Stimulated activated CD4-positive, alpha-beta T cell treated with anti-CD3 and anti-CD28 coated beads, Interleukin-2, amount 100 ng/mL, for 48 hours (primary cell): Measurements from ENCODE around the gene SLC25A21.

ENCODE experiments used
- DNase-seq, 2 donors: peaks; one replicate each; pipeline ENCODE4 v3.0.0-alpha.2; 2020

The SLC25A21 gene

DNA sequence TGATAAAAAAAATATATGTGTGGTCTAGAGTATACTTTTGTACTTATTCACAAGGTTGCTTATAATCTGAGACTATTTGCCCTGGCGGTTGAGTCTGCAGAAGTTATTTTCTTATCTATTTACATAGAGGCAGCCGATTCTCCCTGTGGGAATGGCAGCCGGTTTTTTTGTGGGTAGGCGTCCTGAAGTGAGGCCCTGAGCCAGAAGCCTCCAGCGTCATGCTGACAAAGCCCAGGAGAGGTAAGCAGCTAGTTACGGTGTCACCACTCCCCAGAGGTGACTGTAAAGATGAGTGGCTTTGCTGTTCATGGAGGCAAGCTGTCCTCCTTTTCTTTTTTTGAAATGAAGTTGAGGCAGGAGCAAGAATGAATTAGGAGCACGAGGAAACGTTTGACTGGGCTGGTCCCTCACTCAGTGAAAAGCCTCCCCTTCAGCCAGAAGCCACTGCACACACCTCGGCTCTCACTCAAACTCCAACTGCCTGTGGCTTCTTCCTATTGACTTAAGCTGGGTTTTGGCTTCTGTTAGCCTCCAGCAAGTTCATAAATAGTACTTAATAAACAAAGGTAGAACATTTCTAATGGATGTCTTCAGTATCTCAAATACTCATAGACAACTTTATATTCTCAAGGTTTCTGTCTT, 489.2 kb downstream of the SLC25A21 start:
- DNase-seq = no peak

DNA sequence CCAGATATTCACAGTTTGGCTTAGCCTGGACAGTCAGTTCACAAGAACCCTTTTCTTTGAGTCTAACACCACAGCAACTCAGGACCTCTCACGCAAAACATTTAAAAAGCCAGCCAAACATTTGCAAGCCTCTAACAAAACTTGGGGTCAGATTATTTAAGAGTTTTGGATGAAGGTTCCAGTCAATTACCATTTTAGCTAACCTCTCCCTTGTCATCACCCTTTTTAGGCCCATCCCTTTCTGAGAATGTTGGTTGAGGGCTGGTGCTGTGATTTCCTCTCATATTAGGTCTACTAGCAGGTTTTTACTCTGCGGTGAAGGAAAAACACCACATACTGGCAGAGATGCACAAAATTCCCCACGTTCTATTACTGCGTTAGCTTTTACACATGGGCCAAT, 490.1 kb downstream of the SLC25A21 start:
- DNase-seq = no peak

DNA sequence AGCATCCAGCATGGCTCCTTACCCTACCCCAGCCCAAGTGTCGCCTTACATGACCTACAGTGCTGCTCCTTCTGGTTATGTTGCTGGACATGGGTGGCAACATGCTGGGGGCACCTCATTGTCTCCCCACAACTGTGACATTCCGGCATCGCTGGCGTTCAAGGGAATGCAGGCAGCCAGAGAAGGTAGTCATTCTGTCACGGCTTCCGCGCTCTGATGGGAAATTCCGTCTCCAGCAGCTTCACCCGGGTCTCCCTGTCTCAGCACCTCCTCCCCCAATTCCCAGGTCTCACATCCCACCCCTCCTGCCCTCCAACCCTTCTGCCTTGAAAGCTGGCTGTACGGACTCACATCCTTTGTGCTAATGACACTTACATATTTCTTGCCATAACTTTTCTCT, 496.2 kb downstream of the SLC25A21 start:
- no peak for DNase-seq

DNA sequence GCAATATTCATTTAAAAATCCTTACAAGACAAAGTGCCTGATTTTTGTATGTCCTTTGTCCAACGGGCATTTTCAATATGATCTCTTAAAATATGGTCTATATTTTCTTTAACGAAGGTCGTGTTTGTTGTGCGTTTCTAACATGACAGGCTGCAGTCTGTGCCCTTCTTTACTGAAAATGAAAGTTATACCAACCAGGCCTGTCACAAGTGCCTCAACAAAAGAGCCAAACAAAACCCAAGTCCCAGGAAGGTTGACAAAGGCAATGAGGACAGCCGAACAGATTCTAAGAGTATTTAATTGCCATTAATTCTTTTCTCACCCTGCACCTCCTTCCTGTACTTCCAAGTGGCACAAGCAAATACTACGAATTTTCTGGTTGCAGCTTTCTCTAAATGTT, 496.8 kb downstream of the SLC25A21 start:
- no peak for DNase-seq

DNA sequence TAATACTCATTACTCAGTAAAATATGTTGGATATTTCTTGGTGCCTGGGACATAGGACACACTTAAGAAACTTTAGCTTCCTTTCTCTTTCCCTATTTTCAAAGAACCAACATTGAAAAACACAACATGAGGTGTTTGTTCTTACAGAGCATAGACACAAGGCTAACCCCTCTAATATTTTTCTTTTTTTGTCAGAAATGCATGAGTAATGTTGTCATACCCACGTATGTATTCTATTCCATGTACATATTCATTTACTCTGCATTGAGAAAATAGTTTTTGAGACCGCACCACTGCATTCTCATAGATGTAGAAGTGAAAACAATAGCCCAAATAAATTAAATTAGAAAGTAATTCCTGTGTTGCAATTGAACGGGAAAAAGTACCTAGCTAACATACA, 497.7 kb downstream of the SLC25A21 start:
- DNase-seq = no peak

DNA sequence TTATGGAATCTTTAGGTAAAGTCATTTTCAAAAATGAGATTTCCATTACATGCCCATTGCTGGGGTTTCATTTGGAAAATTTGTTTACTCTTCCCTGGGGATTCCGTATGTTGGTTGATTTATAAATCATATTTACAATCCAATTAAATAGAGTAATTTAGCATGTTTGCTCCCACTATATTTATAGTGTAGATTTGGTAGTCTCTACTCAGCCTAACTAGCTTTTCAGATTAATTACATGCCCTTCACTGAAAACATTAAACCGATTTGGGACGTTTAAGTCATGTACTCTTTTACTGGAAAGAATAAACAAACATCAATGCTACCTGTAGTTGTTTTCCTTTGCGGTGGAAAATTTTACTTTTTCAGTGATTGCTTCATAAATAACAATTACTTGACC, 500.3 kb downstream of the SLC25A21 start:
- DNase-seq = no peak

DNA sequence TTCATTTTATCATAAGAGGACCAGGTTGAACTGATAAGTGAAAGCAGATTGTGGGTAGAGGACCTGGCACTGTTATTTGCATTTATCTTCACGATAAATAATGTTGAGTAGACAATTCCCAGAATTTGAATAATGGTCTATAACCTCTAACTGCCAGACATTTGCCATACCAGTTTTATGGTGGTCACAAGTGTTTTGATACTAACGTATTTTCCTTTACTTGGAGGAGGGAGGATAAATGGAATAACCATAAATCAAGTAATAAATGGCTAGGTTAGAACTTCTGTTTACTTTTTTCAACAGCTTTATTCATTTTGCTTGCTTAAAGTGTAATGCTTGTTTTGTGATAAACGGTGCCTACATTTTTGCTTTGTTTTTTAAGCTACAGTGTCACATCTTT, 501.3 kb downstream of the SLC25A21 start:
- no peak for DNase-seq

DNA sequence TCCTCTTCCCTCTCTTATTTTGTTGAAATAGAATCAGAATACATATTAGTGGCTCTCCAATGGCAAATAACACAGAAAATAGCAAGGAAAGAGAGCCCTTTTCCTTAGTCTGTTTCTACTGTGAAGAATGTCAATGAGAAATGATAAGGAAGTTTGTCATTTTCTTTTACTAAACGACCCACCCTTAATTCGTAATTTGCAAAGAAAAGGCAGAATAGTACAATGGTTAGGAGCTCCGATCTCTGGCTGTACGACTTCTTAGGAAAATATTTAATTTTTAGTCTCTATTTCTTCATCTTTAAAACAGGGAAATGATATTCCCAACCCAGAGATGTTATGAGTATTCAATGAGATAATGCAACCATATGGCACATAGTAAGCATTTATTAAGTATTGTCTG, 504.7 kb downstream of the SLC25A21 start:
- DNase-seq = no peak

DNA sequence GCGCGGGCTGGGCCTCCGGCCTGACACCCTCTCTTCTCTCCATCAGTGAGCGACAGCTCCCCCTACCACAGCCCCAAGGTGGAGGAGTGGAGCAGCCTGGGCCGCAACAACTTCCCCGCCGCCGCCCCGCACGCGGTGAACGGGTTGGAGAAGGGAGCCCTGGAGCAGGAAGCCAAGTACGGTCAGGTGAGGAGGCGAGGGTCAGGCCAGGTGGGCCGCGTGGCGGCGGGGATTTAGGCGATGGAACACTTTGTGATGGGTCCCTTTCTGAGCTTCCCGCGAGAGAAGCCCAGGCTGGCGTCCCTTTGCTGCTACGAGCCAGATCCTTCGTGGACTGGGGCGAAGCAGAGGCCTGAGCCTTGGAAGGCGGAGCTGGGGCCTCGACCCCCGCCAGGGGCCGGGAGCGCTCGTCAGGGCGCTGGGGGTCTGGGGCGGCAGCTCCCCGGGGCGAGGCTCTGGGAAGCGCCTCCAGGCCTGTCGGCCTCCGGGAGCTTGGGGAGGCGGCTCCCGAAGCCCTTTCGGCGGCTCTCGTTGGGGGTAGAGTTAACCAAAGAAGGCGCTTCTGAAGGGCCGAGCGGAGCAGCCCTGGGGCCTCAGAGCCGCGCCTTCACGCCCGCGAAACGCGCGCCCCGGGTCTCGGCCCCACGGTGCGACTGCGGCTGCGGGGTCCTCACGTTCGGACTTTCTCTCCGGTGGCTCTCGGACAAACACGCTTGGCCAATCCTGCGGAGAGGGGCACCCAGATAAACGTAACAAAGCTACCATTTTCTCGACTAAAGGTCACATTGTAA, 505.8 kb downstream of the SLC25A21 start:
- no peak for DNase-seq

DNA sequence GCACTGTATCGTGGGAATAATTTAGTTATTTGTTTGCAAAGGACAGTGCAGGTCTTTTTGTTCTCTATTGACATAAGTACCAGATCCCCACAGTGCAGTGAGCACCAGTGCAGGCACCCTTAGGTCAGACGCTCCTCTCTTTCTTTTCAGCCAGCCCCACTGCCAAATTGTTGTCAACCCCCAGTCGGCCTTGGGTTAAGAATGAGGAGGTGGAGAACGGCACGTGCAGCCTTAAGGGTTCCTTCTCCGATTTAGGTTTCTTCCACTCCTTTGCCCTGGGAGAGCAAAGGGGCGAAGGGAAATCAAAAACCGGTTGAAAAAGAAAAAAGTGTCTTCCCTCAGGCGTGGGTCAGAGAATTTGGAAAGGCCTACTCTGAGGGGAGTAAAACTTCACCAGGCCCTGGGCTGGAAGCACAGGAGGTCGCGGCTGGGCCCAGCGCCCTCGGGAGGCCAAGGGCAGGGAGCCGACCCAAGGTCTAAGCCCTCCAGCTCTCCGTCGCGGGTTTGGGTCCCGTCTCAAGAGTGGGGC, 506.5 kb downstream of the SLC25A21 start:
- no peak for DNase-seq

DNA sequence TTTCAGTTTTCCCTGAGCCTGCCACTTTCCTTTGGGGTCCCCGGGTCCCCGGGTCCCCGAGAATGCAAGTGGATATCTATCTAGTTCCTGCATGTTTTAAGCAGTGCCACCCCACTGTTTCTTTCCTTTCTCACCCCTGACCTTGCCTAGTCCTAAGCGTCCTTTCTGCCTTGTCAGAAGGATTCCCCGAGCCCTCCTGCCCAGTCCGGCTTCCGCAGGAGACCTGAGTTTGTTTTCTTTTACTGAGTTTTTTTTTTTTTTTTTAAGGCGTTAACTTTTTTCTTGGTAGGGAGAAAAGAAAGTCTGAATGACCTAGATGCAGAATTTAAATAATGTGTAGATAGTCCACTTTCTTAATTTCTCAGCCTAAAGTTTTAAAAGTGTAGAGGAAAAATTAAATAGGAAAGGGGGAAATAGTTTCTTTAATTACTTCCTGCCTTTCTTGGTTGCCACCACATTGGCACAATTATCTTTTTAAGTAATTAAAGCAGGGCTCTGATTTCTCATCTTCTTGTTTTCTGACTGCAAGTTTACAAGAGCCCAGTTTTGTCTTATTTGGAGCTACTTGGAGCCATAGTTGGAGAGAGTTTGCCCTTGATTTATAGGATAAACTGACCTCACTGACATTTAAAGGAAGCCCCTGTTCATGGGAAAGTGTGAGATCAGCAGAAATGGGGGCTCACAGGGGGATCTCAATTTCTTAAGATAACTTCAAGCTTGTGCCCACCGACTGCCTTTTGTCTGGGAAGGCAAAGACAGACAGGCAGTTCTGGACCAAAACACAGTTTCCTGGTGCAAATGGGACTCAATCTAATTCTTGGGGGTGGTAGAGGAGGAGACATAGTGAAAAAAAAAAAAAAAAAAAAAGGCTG, 507.8 kb downstream of the SLC25A21 start:
- DNase-seq = no peak

DNA sequence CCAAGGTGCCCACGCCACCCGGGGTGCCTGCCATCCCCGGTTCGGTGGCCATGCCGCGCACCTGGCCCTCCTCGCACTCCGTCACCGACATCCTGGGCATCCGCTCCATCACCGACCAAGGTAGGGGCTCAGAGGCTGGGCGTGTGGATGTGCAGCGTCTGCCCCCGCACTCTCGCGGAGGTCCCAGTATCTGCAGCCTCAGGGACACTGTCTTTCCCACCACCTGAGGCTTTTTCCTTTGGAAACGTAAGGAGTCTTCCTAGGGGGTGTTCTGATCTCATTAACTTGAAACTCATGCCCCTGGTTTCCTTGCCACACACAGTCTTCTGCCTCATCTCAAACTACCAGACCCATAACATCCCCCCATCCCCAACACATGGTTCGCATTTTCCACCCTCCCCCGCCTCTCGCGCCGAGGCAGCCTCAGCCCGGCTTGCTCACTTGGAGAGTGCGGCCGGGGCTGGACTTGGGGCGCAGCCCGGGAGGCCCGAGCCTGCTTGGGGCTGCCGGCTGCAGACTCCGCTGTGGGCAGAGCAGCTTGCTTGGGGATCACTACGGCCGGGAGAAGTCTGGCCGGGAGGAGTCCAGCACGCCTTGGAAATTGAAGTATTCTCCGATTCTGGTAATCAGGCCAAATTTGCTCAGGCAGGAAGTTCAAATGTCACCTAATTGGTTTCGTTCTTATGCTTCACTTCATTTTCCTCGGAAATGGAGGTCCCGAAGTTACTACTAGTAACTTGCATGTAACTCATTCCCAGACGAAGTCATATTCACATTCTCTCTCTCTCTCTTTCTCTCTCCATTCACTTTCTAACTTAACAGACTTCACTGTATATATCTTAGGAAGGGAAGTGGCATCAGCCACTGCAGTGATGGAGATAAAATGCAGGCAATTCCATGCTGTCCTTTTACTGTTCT, 508.7 kb downstream of the SLC25A21 start:
- no peak for DNase-seq

DNA sequence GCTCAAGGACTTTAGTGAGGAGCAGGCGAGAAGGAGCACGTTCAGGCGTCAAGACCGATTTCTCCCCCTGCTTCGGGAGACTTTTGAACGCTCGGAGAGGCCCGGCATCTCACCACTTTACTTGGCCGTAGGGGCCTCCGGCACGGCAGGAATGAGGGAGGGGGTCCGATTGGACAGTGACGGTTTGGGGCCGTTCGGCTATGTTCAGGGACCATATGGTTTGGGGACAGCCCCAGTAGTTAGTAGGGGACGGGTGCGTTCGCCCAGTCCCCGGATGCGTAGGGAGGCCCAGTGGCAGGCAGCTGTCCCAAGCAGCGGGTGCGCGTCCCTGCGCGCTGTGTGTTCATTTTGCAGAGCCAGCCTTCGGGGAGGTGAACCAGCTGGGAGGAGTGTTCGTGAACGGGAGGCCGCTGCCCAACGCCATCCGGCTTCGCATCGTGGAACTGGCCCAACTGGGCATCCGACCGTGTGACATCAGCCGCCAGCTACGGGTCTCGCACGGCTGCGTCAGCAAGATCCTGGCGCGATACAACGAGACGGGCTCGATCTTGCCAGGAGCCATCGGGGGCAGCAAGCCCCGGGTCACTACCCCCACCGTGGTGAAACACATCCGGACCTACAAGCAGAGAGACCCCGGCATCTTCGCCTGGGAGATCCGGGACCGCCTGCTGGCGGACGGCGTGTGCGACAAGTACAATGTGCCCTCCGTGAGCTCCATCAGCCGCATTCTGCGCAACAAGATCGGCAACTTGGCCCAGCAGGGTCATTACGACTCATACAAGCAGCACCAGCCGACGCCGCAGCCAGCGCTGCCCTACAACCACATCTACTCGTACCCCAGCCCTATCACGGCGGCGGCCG, 509.6 kb downstream of the SLC25A21 start:
- DNase-seq = no peak

DNA sequence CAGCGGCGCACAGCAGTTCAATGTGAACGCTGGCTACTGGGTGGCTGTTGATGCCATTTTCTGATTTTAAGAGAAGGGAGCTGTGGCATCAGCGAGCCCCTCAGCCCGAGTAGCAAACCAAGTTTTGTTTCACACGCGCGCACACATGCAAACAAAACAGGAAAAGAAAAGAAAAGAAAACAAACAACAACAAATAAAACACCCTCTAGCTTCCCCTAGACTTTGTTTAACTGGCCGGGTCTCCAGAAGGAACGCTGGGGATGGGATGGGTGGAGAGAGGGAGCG, 510.2 kb downstream of the SLC25A21 start:
- no peak for DNase-seq

DNA sequence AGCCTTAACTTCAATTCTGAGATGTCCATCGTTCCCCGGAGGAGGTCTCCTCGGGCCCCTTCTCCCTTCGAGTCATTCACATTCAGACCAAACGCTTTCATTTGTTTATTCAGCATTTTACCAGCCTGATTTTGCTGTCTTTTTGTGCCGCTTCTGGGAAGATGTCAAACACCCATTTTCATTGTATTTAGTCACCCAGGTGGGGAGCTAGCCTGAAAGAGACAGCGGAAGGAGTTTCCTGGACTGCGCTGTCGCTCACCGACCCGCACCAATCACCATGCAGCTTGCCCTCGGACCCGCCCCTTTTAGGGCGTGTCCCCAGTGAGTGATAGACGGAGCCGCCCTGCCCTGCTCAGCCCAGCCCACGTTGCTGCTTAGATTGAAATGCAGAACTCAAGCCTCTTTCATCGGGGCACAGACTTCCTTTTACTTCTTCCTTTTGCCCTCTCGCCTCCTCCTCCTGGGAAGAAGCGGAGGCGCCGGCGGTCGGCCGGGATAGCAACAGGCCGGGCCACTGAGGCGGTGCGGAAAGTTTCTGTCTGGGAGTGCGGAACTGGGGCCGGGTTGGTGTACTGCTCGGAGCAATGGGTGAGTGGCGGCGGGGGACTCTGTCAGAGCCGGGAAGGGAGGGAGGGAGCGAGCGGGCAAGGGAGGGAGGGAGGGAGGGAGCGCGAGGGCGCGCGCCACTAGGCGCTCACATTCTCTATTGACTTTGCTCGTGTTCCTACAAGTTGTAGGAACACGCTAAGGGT, 510.7 kb downstream of the SLC25A21 start, which contains the start of gene PAX9:
Gene PAX9, plus strand, starts transcription at position 355 of the 752 bp plus-strand sequence. Its CDS starts 230 bp downstream, at position 585.
- no peak for DNase-seq

DNA sequence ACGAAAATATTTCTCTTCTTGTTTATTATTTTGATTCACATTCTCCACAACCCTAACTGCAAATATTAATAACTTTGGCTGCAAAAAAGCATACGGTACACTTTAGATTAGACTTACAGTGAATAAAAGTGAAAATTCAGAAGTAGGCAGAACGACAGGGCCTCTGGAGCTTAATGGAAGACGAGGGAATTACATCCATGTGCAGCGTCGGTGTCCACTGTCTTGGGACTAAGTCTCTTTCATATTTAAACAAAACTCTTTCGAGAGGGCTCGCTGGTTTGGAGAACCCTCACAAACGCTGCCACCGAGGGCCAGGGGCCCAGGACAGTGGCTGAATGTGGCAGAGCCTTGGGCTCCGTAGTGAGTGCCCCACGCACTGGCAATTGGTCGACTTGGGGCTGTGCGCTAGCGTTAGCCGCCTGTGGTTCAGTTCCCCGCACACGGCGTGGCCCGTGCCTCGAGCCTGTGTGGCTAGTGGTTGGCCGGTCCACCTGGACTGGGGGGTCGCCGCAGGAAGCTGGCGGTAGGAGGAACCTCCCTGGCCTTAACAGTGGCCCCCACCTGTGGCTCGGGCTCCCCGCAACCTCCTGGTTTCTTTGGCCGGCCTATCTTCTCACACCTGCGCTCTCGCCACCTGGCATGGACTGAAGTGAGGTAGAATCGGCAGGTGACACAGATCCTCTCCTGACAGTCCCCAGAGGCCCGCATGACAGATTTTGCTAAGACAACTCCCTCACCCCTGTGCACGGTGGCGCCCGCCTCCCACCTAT, 511.5 kb downstream of the SLC25A21 start:
- no peak for DNase-seq

DNA sequence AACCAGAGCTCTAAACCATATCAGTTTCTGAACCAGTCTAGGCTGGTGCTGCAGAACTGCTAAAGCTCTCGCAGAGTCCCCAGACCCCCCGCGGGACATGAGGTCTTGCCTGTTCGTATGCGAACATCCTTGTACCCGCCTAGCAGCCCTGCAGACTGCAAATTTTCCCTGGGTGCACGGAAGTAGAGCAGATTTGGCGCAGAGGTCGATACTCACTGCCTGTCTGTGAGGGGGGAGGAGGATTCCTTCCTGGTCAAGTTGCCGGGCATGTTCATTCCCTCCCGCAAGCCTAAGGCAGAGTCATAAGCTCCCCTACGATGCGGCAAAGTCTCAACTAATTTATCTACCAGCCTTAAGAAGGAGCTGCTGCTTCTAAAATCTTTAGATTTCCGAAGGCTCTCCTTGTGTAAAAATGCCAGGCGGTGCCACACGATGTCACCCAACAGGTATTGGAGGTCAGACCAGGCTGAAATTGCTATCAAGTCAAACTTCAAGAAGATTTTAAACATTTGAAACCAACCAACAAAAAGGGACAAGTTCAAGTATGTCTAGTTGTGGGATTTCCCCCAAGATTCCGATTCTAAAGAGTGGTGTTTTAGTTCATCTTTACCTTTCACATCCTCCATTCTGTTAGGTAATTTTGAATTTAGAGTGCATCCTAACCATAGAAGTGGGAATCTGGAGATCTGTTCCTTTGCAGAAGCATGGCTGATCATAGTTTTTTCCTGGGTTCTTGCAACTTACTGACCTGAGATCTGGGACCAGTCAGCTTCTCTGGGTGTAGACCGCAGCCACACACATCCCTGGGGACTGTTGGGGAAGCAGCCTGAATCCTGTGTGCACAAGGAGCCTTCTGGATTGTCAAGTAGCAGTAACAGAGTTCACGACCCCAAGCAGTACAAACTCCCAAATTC, 512.3 kb downstream of the SLC25A21 start:
- no peak for DNase-seq

DNA sequence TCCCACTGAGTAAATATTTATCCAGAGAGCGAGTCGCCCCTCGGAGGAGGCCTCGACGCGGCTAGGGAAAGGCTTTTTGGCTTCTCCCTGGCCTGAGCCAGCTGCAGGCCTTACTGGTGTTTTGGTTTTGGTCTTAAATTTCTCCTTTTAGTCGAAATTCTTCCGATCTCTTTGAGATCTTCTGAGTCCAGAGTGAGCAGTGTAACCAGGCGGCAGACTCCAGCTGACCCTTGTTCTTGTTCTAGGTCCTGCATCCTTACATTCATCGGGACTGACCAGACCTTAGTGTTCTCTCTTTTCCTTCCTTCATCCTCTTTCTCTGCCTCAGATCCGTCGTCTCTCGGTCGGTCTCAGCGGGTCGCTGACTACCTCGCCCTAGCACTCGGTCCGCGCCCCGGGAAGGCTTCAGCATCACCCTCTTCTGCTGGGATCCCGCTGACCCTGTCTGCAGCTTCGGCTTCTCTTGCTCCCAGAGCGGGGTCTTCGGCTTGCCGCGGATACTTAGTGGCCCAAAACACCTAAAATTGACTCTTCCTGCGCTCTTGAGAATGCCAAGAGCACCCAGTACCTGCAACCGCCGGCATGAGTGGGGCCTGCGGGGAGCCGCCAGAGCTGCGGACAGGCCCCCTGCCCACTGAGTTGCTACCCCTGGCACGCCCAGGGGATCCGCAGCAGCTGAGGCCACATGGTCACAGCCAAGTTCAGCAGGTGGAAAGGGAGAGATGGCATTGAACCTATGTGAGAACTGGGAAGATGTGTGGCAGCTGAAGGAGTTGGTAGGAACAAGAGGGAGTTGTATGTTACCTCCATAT, 513.2 kb downstream of the SLC25A21 start:
- no peak for DNase-seq
